K562 (cell line): ENCODE results near the gene CD55. TPM values are rescaled to one million over a fixed set of nuclear protein-coding genes. Genes with fewer than 3 reads are reported as not detected.
A peak's percentile ranks its signal among the peaks of the same experiment; 100 is the strongest.

Experiments used
- BHLHE40 ChIP-seq: IDR thresholded peaks from 2 replicates; pipeline ENCODE4 v1.6.1; 2011; ENCODE audit warnings: low read length, improper control_type of control experiment
- CHD4 ChIP-seq: fragments of 200-600 bp; sonication (generic); IDR thresholded peaks from 3 replicates; pipeline ENCODE4 v1.6.1; 2012; ENCODE audit warnings: low read depth, mild to moderate bottlenecking, mixed read lengths, low read length, inconsistent platforms; ENCODE audit not compliant: insufficient read depth, insufficient replicate concordance, poor library complexity, severe bottlenecking
- ERF ChIP-seq: fragments of 450-650 bp; formaldehyde crosslinking; IDR thresholded peaks from 2 replicates; pipeline ENCODE4 v1.4.0; 2020; ENCODE audit warnings: mild to moderate bottlenecking, mixed read lengths
- FOS ChIP-seq: IDR thresholded peaks from 3 replicates; pipeline ENCODE4 v1.6.1; 2011; ENCODE audit not compliant: insufficient read length; ENCODE audit errors: extremely low read depth
- KDM4B ChIP-seq, 2 experiments: fragments of 450-650 bp in 1 of 2; sonication (generic) in 1 of 2; IDR thresholded peaks; 2 replicates each; pipeline ENCODE4 v1.6.1; 2016 to 2017; ENCODE audit warnings: borderline replicate concordance in 2 of 2, antibody characterized with exemption in 1 of 2, low read depth in 1 of 2, mild to moderate bottlenecking in 1 of 2
- MGA ChIP-seq: fragments of 450-650 bp; IDR thresholded peaks from 2 replicates; pipeline ENCODE4 v1.6.1; 2016; ENCODE audit warnings: mild to moderate bottlenecking, moderate library complexity
- NR1H2 ChIP-seq: sonication (generic); formaldehyde crosslinking; IDR thresholded peaks from 2 replicates; pipeline ENCODE4 v1.4.0; 2020; ENCODE audit warnings: mild to moderate bottlenecking, missing genetic modification reagents
- PHB ChIP-seq: fragments of 250-450 bp; sonication (Bioruptor Pico); IDR thresholded peaks from 2 replicates; pipeline ENCODE4 v1.5.0; 2021
- POLR2G ChIP-seq: fragments of 200-400 bp; formaldehyde crosslinking; IDR thresholded peaks from 2 replicates; pipeline ENCODE4 v1.6.1; 2017; ENCODE audit warnings: low read depth, mild to moderate bottlenecking, antibody characterized with exemption, low read length, moderate library complexity
- POLR3A ChIP-seq: IDR thresholded peaks from 2 replicates; pipeline ENCODE4 v1.6.1; 2011; ENCODE audit warnings: borderline replicate concordance, mild to moderate bottlenecking, moderate library complexity; ENCODE audit not compliant: insufficient read length, insufficient read depth; ENCODE audit errors: extremely low read depth
- PTRF ChIP-seq: fragments of 450-650 bp; IDR thresholded peaks from 2 replicates; pipeline ENCODE4 v1.6.1; 2016; ENCODE audit warnings: mild to moderate bottlenecking, missing genetic modification characterization, missing compliant biosample characterization
- SREBF1 ChIP-seq: fragments of 150-350 bp; IDR thresholded peaks from 2 replicates; pipeline ENCODE4 v1.6.1; 2014; ENCODE audit warnings: antibody characterized with exemption, low read depth, low read length, borderline replicate concordance
- ZKSCAN3 ChIP-seq: fragments of 250-450 bp; sonication (Bioruptor Pico); IDR thresholded peaks from 2 replicates; pipeline ENCODE4 v1.4.0; 2020
- ZNF146 ChIP-seq: IDR thresholded peaks from one replicate; pipeline ENCODE4 v1.6.1; 2018; ENCODE audit warnings: missing compliant biosample characterization; ENCODE audit not compliant: unreplicated experiment
- ZNF324 ChIP-seq: fragments of 250-450 bp; sonication (Bioruptor Pico); IDR thresholded peaks from 2 replicates; pipeline ENCODE4 v1.4.0; 2020; ENCODE audit warnings: mild to moderate bottlenecking
- polyA plus RNA-seq, 8 experiments: library from polyadenylated mRNA; depleted of rRNA in 4 of 8; stranded (reverse) in 5 of 8; unstranded in 3 of 8; fragments of >200 nt; fragmentation: Nextera tagmentation in 2 of 8; fragmentation: Illumina TruSeq in 1 of 8; extraction: Ambion mirVana in 2 of 8; extraction: Trizol in 1 of 8; gene quantifications; 2 replicates each; pipeline versions ENCODE4 v1.2.1 to v1.2.3, GENCODE V29; 2011 to 2014; ENCODE audit warnings: inconsistent platforms in 1 of 8, missing spikeins in 1 of 8
- total RNA-seq, 7 experiments: library from RNA; depleted of rRNA in 6 of 7; stranded (reverse); fragments of >200 nt in 6 of 7; fragmentation: Illumina TruSeq in 2 of 7; extraction: Trizol in 2 of 7; gene quantifications; 2 replicates each; pipeline versions ENCODE4 v1.2.1 to v1.2.3, GENCODE V29; 2011 to 2021; ENCODE audit warnings: low replicate concordance in 1 of 7
- TF ChIP-seq, protein P1 (sequence below): sonication (generic); formaldehyde crosslinking; IDR thresholded peaks from 2 replicates; pipeline ENCODE4 v1.8.0; 2022; ENCODE audit warnings: missing genetic modification reagents, mild to moderate bottlenecking, borderline replicate concordance

Gene CD55
- total and polyA plus RNA-seq, 9 of the 15 experiments (the other 6 are each of a cell fraction or from before 2014, with no cell fraction given) = 17.7 to 150 (median 97.0) TPM

DNA sequence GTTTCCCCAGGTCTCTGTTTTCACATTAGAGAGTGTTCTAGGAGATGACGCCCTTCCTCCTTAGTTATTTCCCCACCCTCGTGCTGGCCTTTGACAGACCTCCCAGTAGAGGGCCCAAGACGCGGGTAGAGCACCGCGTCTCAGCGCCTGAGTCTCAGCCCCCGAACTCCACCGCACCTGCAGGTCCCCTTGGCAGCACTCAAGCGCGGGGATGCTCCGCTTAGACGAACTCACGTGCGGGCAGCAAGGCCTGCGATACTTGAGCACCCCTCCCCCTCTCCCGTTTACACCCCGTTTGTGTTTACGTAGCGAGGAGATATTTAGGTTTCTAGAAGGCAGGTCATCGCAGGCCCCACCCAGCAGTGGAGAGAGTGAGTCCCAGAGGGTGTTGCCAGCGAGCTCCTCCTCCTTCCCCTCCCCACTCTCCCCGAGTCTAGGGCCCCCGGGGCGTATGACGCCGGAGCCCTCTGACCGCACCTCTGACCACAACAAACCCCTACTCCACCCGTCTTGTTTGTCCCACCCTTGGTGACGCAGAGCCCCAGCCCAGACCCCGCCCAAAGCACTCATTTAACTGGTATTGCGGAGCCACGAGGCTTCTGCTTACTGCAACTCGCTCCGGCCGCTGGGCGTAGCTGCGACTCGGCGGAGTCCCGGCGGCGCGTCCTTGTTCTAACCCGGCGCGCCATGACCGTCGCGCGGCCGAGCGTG, at the start of gene CD55 (continued):
- TF ChIP-seq MGA (peak; percentile 86), SREBF1 (no peak), NR1H2 (CRISPR knock-in tag) (no peak), CHD4 (no peak), ERF (CRISPR knock-in tag) (no peak), ZNF146 (CRISPR knock-in tag) (no peak), POLR3A (no peak), PTRF (tag) (no peak), ZNF324 (CRISPR knock-in tag) (no peak), FOS (no peak), POLR2G (peak; percentile 100), ZKSCAN3 (CRISPR knock-in tag) (no peak), KDM4B (IDR thresholded peaks at IDR 0.05; ENCODE audit: borderline replicate concordance in 2 of 2, low read depth in 1 of 2) (no peak), PHB (no peak), BHLHE40 (peak; percentile 99)
- TF ChIP-seq, protein P1, sequence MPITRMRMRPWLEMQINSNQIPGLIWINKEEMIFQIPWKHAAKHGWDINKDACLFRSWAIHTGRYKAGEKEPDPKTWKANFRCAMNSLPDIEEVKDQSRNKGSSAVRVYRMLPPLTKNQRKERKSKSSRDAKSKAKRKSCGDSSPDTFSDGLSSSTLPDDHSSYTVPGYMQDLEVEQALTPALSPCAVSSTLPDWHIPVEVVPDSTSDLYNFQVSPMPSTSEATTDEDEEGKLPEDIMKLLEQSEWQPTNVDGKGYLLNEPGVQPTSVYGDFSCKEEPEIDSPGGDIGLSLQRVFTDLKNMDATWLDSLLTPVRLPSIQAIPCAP = no peak
